NCI-H2029 (cell line): ENCODE data around the gene RPGRIP1L.

Experiments used
- DNase-seq: peaks from one replicate; lab custom pipeline; 2025; lab: John Stamatoyannopoulos, UW

RPGRIP1L gene

DNA sequence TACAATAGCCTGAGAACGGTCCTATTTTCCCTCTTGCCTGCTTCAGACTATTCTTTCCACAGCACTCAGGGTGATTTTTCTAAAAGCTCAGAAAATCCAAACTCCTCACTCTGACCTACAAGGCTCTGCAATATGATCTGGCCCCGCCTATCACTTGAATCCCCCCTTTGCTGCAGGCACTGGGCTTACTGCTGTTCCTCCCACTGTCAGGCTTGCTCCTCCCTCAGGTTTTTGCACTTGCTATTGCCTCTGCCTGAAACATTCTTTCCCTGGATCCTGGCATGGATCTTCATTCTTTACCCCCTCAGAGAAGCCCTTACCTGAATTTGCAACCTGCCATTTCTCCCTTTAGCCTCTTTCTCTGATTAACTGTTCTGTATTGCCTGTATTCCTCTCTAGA, 52.3 kb downstream of the RPGRIP1L start:
- DNase-seq, result no peak

DNA sequence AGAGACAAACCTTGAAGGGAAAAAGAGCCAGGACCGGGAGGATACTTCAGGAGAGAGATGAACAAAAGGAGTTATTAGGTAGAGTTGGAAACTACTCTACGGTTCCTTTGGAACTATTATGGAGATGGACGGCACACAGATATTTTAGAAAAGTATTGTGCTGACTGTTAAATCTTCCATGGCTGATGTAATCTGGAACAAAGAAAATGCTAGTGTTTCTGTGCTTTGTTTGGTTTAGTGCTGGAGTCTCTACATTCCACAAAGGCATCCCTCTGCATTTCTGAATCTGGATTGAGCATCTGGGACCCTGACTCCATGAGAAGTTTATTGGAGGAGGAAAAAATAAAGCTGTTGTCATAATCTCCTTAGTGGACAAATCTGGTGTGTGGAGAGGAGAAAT, 57.2 kb downstream of the RPGRIP1L start:
- DNase-seq, result no peak

DNA sequence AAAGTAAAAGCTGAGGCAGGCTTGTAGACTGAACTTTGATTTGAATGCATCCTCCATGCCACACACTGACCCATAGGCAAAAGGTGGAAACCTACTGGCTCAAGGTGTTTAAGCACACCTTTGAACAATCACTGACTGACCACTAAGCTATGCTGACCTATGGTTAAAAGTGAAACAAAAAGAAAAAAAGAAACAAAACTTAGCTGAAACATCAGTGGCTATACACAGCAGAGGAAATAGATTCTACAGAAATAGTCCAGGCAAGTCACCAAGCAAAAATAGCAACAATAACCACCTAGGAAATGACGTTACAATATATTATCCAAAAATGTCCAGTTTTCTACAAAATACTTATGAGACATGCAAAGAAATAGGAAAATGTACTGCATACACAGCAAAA, 60.2 kb downstream of the RPGRIP1L start:
- no peak for DNase-seq

DNA sequence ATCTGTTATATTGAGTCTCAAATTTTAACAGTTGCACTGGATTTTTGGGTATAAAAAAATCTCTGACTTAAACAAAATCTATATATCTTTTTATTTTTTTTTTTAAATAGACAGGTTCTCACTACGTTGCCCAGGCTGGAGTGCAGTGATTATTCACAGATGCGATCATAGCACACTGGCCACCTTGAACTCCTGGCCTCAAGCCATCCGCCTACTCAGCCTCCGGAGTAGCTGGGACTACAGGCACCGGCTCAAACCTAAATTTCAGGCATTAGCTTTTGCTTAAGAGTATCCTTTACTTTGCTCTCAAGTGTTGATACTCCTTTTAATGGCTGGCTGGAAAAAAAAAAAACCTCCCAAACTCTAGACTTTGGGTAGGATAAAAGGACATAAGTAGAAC, 61.6 kb downstream of the RPGRIP1L start:
- DNase-seq, result no peak

DNA sequence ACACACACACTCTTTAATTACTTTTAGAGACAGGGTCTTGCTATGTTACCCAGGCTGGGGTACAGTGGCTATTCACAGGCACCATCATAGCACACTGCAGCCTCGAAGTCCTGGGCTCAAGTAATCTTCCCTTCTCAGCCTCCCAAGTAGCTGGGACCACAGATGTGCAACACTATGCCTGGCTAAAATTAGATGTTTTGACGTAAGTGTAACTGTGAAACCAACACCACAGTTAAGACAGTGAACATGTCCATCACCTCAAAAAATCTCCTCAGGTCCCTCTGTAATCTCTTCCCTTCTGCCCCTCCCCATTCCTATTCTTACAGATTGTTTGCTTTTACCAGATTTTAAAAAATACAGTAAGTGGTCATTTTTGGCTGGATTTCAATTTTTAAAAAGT, 66.7 kb downstream of the RPGRIP1L start:
- no peak for DNase-seq

DNA sequence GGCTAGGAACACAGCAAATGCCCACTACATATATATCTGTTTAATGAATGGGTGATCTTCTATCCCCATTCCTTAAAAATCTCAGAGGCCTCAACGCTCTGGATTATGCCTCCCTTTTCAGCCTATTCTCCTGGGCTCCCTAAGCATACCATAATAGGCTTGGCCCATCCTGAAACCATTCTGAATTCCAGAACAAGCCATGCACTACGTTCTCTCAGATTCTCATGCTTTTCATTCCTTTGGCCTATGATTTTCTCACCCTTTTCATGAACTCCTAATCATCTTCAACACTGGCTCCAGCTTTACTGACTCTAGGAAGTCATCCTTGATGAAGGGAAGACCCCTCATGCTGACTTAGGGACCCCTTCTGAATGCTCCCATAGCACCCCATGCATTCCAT, 71.1 kb downstream of the RPGRIP1L start:
- DNase-seq, result no peak

DNA sequence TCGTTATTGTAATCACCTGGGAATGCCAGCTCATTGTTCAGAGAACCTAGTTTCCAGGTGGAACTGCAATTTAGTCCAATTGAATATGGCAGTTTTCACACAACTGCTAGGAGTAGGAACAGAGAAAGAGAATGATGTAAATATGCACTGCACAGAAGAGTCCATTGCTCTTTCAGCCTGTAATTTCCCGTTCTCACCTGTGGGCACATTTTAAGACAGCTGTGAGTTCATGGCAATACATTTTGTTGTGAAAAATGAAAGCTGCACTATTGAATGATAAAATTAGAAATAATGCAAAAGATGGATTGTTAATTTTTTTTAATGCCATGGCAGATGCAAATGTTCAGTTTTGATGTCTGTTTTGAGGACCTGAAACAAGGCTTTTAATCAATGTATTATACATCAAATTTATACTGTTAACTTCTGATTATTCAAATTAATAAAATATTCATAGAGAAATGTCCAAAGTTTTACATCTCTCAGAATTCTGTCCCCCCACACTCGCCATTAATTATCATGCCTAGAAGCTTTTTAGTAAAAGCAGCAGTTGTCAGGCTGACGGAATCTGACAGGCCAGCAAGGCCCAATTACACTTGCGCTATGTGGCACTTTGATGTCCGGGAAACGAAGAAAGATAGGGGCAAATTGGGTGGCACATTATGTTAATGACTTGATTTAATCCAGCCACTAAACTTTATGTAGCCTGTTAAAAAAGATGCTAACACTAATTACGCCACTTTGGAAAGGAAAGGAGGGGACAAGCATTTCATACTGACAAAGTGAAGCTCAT, 72.2 kb downstream of the RPGRIP1L start:
- DNase-seq, result no peak

DNA sequence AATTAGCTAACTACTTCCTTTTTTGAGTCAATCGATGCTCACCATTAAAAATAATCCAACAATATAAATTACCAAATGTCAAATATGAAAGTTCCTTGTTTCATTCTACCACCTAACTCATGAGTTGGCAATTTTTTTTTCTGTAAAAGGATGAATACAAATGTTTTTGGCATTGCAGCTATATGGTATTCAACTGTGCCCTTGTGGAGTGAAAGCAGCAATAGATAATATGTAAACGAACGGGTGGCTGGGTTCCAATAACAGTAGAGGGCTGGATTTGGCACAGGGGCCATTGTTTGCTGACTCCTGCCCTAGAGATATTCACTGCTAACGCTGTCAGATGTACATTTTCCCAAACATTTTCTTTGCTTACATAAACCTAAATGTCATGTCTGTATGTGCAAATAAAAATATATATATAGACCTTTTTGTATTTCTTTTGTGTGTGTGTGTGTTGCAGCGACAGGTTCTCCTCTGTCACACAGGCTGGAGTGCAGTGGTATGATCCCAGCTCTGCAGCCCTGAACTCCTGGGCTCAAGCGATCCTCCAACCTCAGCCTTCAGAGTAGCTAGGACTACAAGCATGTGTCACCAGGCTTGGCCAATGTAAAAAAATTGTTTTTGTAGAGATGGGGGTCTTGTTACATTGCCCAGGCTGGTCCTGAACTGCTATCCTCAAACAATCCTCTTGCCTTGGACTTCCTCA, 73.9 kb downstream of the RPGRIP1L start:
- DNase-seq, result no peak

DNA sequence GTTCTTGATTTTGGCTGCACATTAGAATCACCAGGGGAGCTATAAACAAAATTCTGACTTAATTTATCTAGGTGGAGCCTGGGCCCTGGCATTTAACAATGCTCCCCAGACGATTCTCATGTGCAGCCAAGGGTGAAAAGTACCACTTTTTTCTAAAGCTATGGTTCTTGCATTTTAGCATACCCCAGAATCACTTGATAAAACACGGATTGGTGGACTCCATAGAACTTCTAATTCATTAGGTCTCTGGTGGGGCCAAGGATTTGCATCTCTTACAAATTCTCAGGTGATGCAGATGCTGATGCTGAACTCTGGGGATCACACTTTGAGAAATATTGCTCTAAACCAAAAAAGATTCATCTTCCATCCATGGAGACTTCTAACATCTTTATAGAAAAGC, 74.5 kb downstream of the RPGRIP1L start:
- DNase-seq, result no peak

DNA sequence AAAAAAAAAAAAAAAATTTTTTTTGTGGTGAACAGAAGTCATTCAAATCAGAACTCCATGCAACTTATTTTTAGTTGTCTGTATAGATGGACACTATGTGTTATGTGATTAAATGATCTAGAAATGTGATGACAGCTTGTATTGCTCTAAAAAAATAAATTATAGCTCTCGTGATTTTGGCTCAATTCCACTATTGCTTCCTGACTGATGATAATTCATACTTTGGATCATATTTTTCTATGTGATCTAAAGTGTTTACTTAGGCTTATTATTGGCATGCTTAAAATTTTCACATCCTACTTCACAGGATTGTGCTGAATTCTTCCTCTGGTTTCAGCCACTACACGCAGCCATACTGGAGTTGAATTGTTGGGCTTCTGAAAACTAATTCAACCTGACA, 76.8 kb downstream of the RPGRIP1L start:
- DNase-seq, result no peak

DNA sequence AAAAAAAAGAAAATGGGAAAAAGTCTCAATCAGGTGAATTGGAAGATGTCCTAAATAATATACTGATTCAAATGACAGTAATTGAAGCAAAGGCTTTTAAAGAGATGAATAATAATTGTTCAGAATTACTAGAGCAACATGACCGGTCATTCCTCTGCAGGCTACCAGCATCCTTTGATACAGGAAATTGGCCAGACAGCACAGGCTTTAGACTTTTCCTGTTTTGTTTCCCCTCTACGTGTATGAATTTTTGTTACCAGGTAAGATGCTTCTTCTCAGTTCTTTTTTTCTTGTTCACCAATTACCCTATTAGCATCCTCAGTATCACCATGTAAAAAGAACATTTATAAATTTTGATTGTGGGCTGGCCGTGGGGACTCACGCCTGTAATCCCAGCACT, 77.5 kb downstream of the RPGRIP1L start:
- DNase-seq, result no peak

DNA sequence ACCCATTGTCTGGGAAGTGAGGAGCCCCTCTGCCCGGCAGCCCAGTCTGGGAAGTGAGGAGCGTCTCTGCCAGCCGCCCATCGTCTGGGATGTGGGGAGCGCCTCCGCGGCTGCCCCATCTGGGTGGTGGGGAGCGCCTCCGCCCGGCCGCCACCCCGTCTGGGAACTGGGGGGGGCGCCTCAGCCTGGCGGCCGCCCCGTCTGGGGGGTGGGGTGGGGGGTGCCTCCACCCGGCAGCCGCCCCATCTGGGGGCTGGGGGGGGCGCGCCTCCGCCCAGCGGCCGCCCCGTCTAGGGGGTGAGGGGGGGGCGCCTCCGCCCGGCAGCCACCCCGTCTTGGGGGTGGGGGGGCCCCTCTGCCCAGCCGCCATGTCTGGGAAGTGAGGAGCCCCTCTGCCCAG, 78.4 kb downstream of the RPGRIP1L start:
- no peak for DNase-seq

DNA sequence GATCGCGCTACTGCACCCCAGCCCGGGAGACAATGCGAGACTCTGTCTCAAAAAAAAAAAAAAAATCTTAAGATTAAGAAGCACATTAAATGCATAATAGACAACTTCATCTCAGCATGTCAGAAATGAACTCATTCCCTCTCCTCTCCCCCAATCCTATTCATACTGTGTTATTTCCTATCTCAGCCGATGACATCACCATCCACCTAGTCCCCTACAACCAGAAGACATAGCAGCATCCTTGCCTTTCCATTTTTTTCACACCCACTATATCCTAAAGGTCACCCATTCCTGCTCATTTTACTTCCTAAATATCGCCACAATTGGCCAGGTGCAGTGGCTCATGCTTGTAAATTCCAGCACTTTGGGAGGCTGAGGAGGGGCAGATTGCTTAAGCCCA, 81.3 kb downstream of the RPGRIP1L start:
- DNase-seq, result no peak

DNA sequence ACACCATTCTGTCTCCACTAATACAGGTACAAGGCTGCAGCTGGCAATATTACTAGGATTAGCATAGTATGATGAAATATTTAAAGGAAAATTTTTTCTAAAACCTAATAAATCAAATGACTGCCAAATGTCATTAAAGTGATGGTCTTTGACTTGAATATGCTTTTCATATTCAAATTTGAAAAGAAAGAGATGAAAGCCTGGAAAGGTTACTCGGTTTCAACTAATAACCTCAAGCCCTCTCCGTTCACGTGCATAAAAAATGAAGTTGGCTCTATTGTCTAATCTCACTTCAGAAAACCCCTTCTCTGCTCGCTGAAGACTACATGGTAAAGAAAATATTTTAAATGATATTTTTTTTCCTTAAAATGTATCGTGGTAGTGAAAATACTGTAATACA, 83.2 kb downstream of the RPGRIP1L start:
- DNase-seq, result no peak

DNA sequence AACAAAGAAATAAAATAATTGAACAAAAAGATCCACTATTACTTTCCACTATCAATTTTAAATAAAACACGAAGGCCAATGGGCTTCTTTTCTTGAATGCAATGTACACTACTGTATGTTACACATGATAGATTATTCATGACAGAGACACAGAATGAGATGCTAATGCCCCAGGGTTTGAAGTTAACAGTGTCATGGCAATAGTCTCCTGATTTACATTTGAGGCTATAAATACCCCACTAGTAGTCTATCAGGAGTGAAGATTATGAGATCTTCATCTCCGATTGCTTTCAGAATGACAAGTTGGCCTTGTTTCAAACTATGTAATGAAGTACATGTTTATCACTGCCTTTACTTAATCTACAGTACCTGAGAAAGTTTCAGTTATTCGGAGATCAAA, 84.4 kb downstream of the RPGRIP1L start:
- DNase-seq, result no peak

DNA sequence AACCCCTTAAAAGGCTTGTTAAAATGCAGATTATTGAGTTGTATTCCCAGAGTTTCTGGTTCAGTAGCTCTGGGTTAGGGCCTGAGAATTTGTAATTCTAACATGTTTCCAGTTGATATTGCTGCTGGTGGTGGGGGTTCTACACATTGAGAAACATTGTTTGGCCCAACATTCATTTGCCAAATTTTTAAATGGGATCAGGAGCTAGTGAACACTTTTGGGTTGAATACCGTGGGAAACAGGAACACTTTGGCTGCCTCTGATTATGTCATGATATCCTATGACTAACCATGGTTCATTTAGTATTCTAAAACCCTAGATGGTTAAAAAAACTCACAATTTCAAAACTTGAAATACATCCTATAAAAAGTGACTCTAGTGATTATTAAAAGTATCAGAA, 89.3 kb downstream of the RPGRIP1L start:
- DNase-seq, result no peak

DNA sequence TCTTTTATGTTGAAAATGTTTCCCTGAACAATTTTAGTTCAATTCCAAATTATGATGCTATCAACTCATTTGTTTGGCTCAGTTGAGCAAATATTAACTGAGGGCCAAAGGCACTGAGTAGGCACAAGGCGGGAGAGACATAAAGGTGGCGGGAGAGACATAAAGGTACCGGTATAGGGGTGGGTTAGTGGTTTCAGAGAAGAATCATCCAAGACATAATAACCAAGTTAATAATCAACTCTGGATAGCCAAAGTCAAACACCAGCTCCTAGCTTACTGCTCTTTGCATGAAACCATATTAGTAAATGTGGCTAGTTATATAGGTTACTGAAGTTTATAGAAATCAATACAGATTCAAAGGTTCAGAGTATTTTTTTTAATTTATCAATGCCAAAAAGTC, 91.7 kb downstream of the RPGRIP1L start:
- no peak for DNase-seq

DNA sequence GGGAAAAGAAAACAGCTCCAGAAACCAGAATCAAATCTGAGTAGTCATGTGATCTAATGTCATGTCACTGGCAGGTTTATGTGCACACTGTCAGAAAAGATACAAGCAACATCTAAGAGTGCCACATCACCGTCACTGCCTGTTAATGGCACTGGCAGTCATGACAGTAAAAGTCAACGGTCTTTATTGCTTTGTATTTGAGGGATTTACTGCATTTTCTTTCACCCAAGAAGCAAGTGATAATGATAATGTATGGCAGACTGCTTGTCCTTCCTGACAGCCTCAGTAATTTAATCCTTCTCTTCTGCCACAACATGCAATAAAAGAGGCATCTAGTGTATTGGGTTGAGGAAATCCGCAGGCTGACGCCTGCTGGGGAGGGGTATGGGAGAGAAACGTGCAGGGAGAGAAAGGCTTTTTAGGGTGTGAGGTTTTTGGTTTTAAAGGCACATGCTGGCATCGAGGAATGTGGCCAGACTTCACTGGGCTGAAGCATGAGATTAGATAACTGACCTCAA, 92.4 kb downstream of the RPGRIP1L start:
- no peak for DNase-seq

DNA sequence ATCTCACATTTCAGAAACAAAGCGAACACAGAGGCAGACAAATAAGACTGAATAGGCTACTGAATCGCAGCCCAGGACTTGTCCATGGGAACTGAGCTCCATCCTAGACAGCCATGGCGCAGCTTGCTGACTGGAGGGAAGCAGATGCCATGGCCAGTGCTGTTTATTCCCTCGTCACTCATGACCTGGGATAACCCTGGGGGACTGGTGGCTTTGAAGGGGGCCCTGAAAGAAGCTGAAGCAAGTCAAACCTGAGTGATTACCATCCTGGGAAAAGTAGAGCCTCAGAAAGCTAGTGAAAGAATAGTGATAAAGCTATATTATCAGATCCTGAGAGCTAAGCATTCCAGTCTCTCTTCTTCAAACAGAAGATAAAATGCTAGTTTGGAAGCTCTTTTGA, 94.1 kb downstream of the RPGRIP1L start:
- no peak for DNase-seq

DNA sequence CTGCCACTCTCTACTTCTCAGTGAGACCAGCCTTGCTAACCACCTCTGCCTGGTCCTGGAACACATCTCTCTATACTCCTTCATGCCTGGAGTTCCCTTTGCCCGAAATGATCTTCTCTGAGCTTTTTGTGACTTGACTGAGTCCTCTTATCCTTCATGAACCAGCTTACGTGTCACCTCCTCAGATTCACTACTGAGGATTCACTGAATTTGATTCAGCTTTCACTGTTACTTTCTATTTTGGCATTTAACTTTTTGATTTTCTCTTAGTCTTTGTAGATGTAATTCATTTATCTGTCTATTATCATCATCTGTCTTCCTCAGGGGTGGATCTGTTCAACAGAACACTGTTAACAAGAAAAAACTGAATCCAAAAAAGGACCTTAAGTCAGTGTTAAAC, 95.6 kb downstream of the RPGRIP1L start:
- no peak for DNase-seq

DNA sequence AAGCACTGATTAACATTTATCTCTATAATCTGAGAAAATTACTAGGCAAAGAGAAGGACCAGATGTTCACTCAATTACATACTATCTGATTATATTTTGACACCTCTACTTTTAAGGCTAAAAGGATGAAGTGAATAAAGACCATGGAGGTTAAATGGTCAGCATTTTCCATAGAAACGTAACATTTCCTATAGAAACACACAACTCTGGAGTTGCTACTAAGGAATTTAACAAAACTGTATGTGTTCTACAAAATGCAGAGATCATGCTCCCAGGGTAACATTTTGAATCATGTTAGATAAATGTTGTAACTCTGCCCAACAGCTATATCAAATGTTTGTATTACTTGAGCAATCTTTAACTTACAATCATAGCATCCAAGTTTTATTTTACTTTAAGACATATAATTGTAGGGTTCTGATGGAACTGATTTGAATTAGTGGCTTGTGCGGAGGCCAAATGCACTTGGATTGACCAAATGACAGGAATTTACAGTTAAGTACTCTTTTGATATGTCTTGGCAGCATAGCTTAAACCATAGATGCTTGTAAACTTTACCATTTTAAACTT, 97.7 kb downstream of the RPGRIP1L start:
- DNase-seq, result no peak

DNA sequence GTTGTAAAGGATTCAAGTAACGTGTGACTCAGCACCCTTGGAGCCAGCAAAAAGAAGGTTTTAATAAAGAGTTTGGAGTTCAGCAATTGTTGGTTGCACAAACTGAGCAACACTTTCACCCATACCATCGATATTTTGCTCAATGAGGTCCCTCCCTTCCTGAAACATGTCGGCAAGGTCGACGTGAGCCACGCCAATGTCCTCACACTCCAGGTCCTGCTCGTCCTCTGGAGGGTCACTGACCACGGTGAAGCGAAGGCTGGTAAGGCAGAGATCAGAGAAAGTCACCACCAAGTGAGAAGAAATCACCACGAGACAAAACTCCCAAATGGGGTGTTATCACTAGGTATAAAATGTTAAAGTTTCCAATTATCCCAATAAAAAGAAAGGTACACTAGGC, 98.3 kb downstream of the RPGRIP1L start:
- DNase-seq, result no peak

DNA sequence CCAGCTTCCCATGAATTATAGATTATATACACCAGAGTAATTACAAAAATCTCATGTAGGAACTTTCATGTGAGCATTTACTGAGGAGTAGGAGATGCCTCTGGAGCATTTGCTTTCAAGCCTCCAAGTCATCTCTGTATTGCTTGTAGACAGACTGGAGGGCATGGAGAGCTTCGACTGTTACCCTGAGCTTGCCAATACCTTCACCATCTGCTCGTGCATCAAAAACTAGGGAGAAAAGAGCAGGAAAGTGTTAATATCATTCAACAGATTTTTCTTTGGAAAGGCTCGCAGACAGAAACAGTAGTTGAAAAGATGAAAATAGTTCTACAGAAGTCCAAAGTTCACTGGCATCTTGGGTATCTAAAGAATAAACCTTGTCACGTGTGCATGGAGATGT, 101.7 kb downstream of the RPGRIP1L start:
- no peak for DNase-seq
